HG03571 (cell line): ENCODE measurements around the gene POLH.
A peak's percentile ranks its signal among the peaks of the same experiment; 100 is the strongest.
"Not testable (repeated sequence)": the region's sequence is repeated elsewhere in the genome, so short reads cannot be mapped to it uniquely, and the experiment has no call there.

Source experiments
- ATAC-seq: cut with Tn5 transposase; IDR thresholded peaks from one replicate; pipeline ENCODE4 v1.9.1; 2021; ENCODE audit not compliant: unreplicated experiment

Gene POLH

DNA sequence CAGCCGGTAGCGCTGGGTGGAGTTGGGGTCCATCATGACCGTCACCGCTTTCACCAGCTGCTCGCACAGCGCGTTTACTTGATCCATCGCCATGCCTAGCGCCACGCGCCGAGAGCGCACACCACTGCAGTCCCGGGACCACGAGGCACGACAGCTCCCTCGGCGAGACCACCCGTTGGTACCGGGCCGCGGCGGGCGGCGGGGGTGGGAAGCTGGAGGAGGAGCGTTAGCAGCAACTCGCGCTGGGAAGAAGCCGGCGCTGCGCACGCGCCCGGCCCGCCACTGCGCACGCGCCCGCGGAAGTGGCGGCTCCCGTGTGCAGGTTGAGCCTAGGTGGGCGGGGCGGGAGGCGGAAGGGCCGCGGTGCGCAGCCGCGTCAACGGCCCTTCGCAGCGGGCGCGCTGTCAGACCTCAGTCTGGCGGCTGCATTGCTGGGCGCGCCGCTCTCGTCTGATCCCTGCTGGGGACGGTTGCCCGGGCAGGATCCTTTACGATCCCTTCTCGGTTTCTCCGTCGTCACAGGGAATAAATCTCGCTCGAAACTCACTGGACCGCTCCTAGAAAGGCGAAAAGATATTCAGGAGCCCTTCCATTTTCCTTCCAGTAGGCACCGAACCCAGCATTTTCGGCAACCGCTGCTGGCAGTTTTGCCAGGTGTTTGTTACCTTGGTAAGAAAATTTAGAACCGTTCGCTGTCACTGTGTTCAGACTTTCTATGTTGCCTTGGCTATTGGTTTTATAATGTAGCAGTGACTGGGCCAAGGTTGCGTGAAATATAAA is at the start of gene POLH, which contains the start of gene XPO5:
Gene POLH (plus strand): TSS at position 414 of the 780 bp plus-strand sequence. CDS start 6,135 bp downstream, outside the sequence.
Gene XPO5 (minus strand): TSS at position 267 of the 780 bp plus-strand sequence. CDS start 174 bp downstream, at position 93.
- peak; percentile 88 for ATAC-seq

DNA sequence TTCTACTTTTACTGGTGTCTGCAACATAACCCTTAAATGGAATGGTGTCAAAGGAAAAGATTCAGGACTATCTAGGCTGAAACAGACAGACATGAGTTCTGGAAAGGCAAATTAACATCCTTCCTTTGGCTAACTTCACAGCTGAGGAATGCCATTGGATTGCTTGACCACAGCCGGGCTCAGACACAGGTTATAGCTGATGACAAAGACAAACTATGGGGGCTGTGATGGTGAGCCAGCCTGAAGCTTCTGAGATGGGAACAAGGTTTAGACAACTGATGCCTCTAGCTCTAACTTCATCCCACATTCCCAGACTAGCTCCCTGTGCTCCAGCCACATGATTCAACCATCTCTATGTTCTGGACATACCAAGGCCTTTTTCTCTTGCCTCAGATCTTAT is 43.8 kb upstream of the POLH start:
- no peak for ATAC-seq

DNA sequence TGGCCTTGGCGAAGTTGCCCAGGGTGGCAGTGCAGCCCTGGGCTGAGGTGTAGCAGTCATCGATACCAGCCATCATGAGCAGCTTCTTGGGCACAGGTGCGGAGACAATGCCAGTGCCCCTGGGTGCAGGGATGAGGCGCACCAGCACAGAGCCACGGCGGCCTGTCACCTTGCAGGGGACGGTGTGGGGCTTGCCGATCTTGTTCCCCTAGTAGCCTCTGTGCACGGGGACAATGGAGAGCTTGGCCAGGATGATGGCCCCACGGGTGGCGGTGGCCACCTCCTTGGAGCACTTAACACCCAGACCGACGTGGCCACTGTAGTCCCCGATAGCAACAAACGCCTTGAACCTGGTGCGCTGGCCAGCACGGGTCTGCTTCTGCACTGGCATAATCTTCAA is 37.0 kb upstream of the POLH start:
- ATAC-seq = not testable (repeated sequence)

DNA sequence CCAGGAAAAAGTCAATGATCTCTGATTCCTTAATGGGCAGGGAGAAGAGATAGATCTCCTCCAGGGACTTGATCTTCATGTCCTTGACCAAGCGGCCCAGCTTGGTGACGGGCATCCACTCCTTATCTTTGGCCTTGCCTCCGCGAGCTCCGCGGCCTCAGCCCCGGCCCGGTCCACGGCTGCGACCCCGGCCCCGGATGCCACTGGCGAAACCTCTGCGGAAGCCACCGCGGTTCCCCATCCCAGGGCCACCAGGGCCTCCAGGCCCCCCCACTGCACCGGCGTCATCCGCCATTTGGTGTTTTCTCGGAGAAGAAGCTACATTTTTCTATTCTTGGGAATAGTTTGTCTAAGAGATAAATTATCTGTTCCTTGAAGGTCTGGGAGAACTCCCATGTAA is 36.6 kb upstream of the POLH start:
- ATAC-seq = not testable (repeated sequence)

DNA sequence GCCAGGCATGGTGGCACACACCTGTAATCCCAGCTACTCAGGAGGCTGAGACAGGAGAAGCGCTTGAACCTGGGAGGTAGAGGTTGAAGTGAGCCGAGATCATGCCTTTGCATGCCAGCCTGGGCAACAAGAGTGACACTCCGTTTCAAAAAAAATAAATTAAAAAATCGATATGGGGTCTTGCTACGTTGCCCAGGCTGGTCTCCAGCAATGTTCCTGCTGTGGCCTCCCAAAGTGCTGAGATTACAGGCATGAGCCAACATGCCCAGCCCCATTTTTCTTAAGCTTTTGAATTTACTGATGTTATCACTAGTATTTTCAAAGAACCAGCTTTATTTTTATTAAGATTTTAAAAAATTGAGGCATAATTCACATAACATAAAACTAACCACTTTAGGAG is 35.5 kb upstream of the POLH start:
- no peak for ATAC-seq

DNA sequence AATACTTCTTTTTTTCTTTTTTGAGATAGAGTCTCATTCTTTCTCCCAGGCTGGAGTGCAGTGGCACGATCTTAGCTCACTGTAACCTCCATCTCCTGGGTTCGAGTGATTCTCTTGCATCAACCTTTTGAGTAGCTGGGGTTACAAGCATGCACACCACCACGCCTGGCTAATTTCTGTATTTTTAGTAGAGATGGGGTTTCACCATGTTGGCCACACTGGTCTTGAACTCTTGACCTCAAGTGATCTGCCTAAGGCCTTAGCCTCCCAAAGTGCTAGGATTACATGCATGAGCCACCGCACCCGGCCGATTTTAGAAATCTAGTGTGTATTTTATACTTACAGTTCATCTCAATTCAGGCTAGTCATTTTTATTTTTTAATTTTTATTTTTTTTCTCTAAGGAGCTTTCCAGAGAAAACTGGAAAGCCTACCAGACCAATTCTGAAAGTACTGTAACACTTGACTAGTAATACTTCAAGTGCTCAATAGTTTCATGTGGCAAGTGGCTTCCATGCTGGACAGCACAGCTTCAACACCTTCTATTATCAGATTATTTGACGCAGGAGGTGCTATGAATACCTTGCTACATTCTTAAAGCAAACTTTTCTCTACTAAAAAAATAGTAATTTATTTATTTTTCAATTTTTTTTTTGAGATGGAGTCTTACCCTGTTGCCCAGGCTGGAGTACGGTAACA is 34.1 kb upstream of the POLH start:
- ATAC-seq = no peak

DNA sequence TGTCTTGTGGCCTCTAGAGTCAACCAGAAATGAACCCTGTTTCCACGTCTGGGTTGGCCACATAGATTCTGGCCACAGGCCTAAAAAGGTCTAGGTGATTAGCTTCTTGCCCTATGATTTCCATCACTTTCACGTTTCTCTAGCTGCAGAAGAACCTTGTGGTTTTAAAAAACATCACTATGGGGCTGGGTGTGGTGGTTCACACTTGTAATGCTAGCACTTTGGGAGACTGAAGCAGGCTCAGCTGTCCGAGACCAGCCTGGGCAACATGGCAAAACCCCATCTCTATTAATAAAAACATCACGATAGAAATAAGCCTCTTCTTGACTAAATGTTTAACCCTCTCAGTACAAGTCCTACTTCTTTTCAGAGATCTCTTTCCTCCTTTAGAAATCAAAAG is 31.5 kb upstream of the POLH start:
- ATAC-seq = no peak

DNA sequence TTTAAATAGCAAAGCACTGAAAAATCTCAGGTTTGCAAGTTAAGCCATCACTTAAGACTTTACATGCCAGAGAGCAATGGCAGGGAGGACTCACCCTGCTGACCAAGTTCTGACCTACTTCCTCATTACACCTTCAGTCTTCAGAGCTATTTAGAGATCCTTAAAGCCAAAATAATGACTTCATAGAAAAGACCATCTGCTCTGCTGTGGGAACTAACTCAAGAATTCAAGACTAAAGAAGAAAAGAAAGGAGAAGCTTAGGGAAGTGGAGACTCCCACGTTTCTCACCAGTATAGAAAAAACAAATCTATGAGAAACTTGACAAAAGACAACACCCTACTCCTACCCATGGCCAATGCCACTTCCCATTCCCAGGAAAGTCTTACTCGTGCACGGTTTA is 28.8 kb upstream of the POLH start:
- no peak for ATAC-seq

DNA sequence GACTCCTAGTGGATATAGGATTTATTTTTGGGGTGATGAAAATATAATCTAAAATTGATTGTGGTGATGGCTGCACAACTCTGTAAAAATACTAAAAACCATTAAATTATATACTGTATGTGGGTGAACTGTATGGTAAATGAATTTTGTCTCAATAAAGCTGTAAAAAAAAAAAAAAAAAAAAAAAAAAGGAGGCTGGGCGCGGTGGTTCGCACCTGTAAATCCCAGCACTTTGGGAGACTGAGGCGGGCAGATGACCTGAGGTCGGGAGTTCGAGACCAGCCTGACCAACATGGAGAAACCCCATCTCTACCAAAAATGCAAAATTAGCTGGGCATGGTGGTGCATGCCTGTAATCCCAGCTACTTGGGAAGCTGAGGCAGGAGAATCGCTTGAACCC is 18.4 kb upstream of the POLH start:
- not testable (repeated sequence) for ATAC-seq

DNA sequence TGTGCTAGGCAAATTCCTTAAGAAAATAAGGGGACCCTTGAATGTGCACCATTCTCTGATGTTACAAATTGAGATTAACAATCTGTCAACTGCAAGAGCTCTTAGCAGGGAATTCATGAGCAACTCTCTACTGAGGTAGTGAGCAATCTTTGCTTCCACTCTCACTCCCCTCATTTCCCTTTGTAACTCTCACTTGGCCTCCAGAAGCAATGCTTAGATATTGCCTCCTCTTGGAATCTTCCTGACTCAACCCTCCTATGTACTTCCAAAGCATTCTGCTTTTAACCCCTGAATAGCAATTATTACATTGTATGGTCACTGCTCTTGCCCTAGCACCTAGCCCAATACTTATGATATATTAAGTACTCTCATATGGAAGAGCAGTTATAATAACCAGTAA is 16.7 kb upstream of the POLH start:
- no peak for ATAC-seq

DNA sequence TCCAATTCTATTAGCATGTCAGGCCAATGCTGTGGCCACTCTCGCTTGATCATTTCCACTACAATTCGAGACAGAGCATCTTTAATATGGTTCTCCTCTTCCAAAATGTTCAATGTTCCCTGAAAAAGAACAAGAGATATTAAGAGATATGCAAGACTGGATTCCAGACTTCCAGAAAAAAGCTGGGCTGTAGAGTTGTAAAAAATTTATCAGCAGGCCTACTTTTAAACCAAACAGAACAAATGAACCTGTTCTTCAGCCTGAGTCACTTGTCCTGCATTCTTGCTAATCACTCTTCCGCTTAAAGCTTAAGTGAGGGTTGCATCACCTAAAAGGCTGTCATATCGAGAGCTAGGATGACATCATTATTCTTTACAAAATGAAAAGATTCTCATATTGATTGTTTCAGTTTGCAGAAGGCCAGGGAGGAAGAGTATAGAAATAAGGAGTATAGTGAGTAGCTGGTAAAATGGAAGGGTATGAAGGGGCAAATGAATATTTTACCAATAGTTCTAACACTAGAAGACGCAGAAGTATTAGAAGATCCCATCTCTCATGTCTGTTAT is 5.0 kb upstream of the POLH start:
- ATAC-seq = no peak

DNA sequence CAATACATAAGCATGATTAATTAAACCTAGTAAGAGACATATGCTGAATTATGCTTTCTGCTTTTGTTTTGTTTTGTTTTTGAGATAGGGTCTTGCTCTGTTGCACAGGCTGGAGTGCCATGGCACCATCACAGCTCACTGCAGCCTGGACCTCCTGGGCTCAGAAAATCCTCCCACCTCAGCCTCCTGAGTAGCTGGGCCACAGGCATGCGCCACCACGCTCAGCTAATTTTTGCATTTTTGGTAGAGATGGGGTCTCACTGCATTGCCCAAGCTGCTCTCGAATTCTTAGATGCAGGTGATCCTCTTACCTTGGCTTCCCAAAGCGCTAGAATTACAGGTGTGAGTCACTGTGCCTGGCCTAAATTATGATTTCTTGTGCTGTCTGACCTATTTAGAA is 4.0 kb upstream of the POLH start:
- ATAC-seq = no peak

DNA sequence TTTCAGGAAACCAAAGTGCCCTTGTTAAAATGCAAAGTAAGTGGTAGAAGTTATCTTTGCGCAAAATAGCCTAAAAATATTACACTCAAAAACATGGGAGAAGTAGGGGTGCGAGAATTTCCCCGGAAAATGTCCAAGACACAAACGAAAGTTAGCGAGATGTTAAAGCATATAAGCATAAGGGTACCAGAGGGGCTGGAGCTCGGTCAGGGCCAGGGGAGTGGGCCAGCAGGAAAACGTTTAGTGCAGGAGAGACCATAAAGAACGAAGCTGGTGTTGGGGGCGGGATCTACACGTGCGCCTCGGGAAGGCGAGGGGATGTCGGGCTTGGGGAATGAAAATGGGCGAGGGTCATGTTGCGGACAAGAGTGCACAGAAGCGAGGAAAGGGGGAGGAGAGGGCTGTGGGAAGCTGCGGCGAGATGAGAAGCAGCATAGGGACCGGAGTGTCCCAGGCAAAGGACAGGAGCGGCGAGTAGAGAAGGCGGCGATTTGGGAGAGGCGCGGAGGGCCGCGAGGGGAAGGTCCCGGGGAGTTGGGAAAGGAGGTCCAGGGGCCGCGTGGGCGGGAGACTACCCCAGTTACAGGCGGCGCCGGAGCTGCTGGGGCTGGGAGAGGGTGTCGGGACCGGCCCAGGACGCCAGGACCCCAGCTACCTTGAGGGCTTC is 747 bp upstream of the POLH start:
- peak; percentile 15 for ATAC-seq

DNA sequence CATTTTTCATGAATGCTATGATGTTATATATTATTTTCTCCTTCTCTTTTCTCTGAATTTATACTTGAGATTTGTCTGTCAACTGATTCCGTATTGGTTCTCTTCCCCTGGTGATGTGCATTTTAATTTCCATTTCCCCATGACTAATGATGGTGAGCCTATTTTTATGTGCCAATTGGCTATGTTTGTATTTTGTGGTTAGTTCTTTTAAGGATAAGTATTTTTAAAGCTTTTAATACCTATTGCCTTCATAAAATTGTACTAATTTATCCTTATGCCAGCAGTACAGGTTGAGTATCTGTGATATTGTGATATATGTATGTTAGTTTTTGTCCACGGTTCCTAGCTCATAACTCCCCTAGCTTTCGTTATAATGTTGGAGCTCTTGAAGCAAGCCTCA is 2.8 kb downstream of the POLH start:
- ATAC-seq = no peak

DNA sequence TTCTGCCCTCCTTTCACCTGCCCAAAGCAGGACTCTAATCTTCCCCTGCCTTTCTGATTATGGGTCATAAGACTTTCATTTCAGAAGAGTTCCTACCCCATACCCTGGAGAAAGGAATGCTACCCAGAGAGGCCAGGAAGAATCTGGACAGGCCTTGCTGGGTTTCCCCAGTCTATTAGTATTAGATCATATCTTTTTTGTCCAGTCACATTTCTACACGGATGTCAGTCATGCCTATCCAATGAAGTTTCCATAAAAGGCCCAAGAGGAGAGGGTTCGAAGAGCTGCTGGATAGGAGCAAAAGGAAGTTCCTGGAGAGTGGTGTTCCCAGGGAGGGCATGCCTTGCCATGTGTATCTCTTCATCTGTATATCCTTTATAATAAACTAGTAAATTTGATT is 3.2 kb downstream of the POLH start:
- ATAC-seq = no peak

DNA sequence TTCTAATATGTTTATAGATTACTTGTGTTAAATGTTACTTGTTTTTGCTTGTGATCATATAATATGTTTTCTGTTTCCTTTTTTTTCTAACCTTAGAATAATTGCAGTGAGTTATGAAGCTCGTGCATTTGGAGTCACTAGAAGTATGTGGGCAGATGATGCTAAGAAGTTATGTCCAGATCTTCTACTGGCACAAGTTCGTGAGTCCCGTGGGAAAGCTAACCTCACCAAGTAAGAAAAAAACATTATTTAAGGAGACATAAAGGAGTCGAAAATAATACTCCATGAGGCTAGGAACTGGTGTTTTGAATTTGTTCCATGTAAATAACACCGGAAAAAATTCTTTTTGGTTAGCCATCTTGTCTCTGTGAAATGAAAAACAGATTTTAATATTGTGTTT is 6.9 kb downstream of the POLH start:
- ATAC-seq = no peak

DNA sequence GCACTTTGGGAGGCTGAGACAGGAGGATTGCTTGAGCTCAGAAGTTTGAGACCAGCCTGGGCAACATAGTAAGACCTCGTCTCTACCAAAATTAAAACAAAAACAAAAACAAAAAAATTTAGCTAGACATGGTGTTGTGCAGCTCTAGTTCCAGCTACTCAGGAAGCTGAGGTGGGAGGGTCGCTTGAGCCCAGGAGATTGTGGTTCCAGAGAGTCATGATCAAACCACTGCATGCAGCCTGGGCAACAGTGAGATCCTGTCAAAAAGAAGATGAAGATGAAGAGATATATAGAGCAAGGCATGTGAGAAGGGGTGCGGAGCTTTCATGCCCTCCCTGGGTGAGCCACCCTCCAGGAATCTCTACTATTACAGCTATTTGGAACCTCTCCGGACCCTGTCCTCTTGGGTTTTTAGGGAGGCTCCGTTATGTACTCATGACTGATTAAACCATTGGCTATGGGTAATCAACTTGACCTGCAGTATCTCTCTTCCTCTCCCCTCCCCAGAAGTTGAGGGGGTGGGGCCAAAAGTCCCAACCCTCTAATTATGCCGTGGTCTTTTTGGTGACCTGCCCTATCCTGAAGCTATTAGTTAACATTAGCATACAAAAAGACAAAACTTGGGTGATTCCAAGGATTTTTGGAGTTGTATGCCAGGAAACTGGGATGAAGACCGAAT is 9.0 kb downstream of the POLH start:
- no peak for ATAC-seq

DNA sequence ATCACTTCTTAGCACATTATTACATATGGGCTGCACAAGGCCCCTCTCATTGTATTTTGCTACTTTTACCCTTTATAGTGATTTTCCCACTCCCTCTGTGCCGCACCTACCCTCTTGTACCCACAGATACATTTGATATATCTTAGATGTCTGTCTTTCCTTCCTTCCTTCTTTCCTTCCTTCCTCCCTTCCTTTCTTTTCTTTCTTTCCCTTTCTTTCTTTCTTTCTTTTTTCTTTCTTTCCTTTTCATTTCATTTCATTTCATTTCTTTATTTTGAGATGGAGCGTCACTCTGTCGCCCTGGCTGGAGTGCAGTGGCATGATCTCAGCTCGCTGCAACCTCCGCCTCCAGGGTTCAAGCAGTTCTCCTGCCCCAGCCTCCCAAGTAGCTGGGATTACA is 12.2 kb downstream of the POLH start:
- ATAC-seq = no peak

DNA sequence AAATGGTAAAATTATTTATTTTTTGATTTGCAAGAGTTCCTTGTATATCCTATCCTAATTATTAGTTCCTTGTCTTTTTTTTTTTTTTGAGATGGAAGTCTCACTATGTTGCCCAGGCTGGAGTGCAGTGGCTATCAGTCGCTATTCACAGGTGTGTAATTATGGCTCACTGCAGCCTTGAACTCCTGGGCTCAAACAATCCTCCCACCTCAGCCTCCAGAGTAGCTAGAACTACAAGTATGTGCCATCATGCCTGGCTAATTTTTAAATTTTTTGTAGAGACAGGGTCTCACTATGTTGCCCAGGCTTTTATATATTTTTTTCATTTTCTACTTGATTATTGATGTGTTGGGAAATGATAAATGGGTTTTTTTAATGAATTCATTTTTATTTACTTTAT is 13.6 kb downstream of the POLH start:
- not testable (repeated sequence) for ATAC-seq

DNA sequence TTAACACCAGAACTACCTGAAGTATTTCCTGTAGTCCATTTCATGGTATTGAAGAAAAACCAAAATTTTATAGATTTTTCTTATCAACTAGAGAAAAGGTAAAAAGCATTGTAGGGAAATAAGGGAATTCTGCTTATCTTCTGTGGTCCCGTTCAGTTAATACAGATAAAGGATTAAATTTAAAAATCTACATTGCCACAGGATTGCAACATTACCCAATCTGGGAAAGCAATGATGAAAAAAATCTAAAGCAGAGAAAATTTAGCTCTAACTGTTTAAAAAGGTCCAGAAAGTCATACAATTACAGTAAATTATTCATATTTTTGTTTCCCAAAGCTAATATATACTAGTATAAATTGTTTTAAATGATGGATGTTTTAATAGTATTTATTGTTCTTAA is 18.0 kb downstream of the POLH start:
- no peak for ATAC-seq

DNA sequence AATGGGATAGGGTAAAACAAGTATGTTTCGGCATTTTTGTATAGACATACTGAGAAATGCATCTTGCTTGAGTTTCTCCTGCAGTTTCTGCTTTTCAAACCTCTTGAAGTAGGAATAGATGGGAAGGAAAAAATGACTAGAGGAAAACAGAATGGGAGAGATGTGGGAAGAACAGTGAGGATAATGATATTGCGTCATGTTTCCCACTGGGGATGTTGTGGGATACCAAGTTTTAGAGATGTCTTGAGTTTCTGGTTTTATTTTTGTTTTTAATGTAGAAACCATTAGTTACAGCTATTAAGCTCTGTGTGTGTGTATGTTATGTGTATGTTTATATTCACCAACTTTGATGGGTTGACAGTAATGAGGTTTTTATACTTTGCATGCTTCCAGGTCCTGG is 24.6 kb downstream of the POLH start:
- no peak for ATAC-seq
